ENCODE measurements around the gene SAMD14. TPM values are rescaled to one million over a fixed set of nuclear protein-coding genes. Genes with fewer than 3 reads are reported as not detected.

SAMD14 gene
- polyA plus RNA-seq, 2 donors: 0.37 to 0.44 TPM

DNA sequence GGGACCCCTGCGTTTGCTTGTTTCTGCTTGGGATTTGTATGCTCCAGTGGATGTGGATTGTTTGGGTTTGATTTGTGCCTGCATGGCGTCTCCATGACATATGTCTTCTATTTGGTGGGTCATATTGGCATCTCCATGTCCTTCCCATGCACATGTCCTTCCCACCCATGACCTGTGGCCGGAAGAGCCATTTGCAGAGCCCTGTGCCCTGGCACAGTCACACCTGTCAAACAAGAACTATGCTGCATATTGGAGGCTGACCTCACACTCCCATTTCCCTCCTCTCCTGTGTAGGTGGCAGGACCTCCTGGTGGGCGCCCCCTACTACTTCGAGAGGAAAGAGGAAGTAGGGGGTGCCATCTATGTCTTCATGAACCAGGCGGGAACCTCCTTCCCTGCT lies 58.3 kb downstream of the SAMD14 start:
- peaks cover 12 to 49% of the 10 kb centered on the region in 2 donors for H3K36me3 ChIP-seq (ENCODE audit: control insufficient read depth in 2 of 2, insufficient read depth in 2 of 2, low read length in 1 of 2)
- WGBS, 2 donors: 78 to 95% methylated on average over 4 to 6 of the region's 6 CpGs

DNA sequence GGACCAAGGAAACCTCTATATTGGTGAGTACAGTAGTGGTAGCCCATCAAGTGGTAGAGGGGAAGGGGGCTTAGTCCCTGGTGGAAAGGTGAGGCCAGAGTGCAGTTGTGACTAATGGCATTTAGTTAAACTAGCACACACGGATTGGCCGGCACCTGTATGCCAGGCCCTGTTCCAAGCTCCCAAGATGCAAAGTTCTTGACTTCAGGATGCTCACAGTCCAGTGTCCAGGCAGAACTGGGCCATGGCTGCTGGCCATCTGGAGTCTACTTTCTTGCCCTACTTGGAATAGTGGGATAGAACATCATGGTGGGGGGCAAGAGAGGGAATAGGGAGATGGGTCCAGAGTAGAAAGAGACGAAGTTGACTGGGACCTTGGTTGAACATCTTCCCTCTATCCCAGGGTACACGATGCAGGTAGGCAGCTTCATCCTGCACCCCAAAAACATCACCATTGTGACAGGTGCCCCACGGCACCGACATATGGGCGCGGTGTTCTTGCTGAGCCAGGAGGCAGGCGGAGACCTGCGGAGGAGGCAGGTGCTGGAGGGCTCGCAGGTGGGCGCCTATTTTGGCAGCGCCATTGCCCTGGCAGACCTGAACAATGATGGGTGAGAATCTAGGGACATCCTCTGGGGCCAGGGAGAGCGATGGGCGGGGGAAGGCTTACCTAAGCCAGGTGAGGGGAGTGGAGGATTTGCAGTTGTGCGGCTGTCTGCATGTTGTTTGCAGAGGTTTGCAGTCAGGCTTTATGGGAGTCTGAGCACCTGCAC lies 58.9 kb downstream of the SAMD14 start:
- peaks cover 0 to 8% of the 10 kb centered on the region in 2 donors for H3K9me3 ChIP-seq (ENCODE audit: control insufficient read depth in 2 of 2, insufficient read depth in 1 of 2, low read depth in 1 of 2, low read length in 1 of 2)
- WGBS, 2 donors: 72 to 78% methylated on average over 16 of the region's 16 CpGs
- H3K4me3 ChIP-seq (ENCODE audit: low read depth in 1 of 2, low read length in 2 of 2): no peak overlapping the region
- no peak overlapping the region for H3K27ac ChIP-seq (ENCODE audit: low read depth in 2 of 2, low read length in 1 of 2)
- H3K4me1 ChIP-seq (ENCODE audit: control insufficient read depth in 2 of 2, insufficient read depth in 2 of 2, low read length in 1 of 2): no peaks in the 10 kb centered on the region
- peaks cover 12 to 47% of the 10 kb centered on the region in 2 donors for H3K36me3 ChIP-seq (ENCODE audit: control insufficient read depth in 2 of 2, insufficient read depth in 2 of 2, low read length in 1 of 2)
- H3K27me3 ChIP-seq (ENCODE audit: control insufficient read depth in 1 of 2, insufficient read depth in 2 of 2, low read length in 2 of 2): no peaks in the 10 kb centered on the region

More for the DNA sequence above, 58.3 kb downstream of the SAMD14 start:
- Histone ChIP-seq H3K4me1 (ENCODE audit: control insufficient read depth in 2 of 2, insufficient read depth in 2 of 2, low read length in 1 of 2) (no peaks in the 10 kb centered on the region), H3K27ac (ENCODE audit: low read depth in 2 of 2, low read length in 1 of 2) (no peak overlapping the region), H3K27me3 (ENCODE audit: control insufficient read depth in 1 of 2, insufficient read depth in 2 of 2, low read length in 2 of 2) (no peaks in the 10 kb centered on the region), H3K4me3 (ENCODE audit: low read depth in 1 of 2, low read length in 2 of 2) (no peak overlapping the region), H3K9me3 (ENCODE audit: control insufficient read depth in 2 of 2, insufficient read depth in 1 of 2, low read depth in 1 of 2, low read length in 1 of 2) (peaks cover 0 to 8% of the 10 kb centered on the region in 2 donors)

- Histone ChIP-seq H3K27me3 (ENCODE audit: control insufficient read depth in 1 of 2, insufficient read depth in 2 of 2, low read length in 2 of 2) (no peaks in the 10 kb centered on the region), H3K27ac (ENCODE audit: low read depth in 2 of 2, low read length in 1 of 2) (no peak overlapping the region), H3K4me1 (ENCODE audit: control insufficient read depth in 2 of 2, insufficient read depth in 2 of 2, low read length in 1 of 2) (peaks cover 9 to 11% of the 10 kb centered on the region in 2 donors), H3K36me3 (ENCODE audit: control insufficient read depth in 2 of 2, insufficient read depth in 2 of 2, low read length in 1 of 2) (peaks cover 5 to 29% of the 10 kb centered on the region in 2 donors), H3K9me3 (ENCODE audit: control insufficient read depth in 2 of 2, insufficient read depth in 1 of 2, low read depth in 1 of 2, low read length in 1 of 2) (peaks cover 0 to 8% of the 10 kb centered on the region in 2 donors), H3K4me3 (ENCODE audit: low read depth in 1 of 2, low read length in 2 of 2) (no peak overlapping the region)
- 91 to 92% methylated on average over 13 of the region's 13 CpGs for WGBS, 2 donors
Measured at GRCh38 chr17:50067996-50068395, 62.0 kb downstream of the SAMD14 start.

- WGBS, 2 donors: 96 to 99% methylated on average over 2 of the region's 2 CpGs
- no peak overlapping the region for H3K4me3 ChIP-seq (ENCODE audit: low read depth in 1 of 2, low read length in 2 of 2)
- no peak overlapping the region for H3K27ac ChIP-seq (ENCODE audit: low read depth in 2 of 2, low read length in 1 of 2)
- peaks cover 5 to 27% of the 10 kb centered on the region in 2 donors for H3K36me3 ChIP-seq (ENCODE audit: control insufficient read depth in 2 of 2, insufficient read depth in 2 of 2, low read length in 1 of 2)
- H3K27me3 ChIP-seq (ENCODE audit: control insufficient read depth in 1 of 2, insufficient read depth in 2 of 2, low read length in 2 of 2): no peaks in the 10 kb centered on the region
- peaks cover 13 to 20% of the 10 kb centered on the region in 2 donors for H3K4me1 ChIP-seq (ENCODE audit: control insufficient read depth in 2 of 2, insufficient read depth in 2 of 2, low read length in 1 of 2)
- H3K9me3 ChIP-seq (ENCODE audit: control insufficient read depth in 2 of 2, insufficient read depth in 1 of 2, low read depth in 1 of 2, low read length in 1 of 2): peaks cover 0 to 8% of the 10 kb centered on the region in 2 donors
Measured at GRCh38 chr17:50066995-50067394, 63.0 kb downstream of the SAMD14 start.

GRCh38 chr17:50065056-50065455 lies 64.9 kb downstream of the SAMD14 start:
- no peaks in the 10 kb centered on the region for H3K9me3 ChIP-seq (ENCODE audit: control insufficient read depth in 2 of 2, insufficient read depth in 1 of 2, low read depth in 1 of 2, low read length in 1 of 2)
- no peak overlapping the region for H3K4me3 ChIP-seq (ENCODE audit: low read depth in 1 of 2, low read length in 2 of 2)
- peaks cover 5 to 11% of the 10 kb centered on the region in 2 donors for H3K36me3 ChIP-seq (ENCODE audit: control insufficient read depth in 2 of 2, insufficient read depth in 2 of 2, low read length in 1 of 2)
- H3K4me1 ChIP-seq (ENCODE audit: control insufficient read depth in 2 of 2, insufficient read depth in 2 of 2, low read length in 1 of 2): peaks cover 21 to 31% of the 10 kb centered on the region in 2 donors
- no peaks in the 10 kb centered on the region for H3K27me3 ChIP-seq (ENCODE audit: control insufficient read depth in 1 of 2, insufficient read depth in 2 of 2, low read length in 2 of 2)
- 31 to 50% methylated on average over 3 of the region's 3 CpGs for WGBS, 2 donors
- H3K27ac ChIP-seq (ENCODE audit: low read depth in 2 of 2, low read length in 1 of 2): peak overlapping the region; percentile 82 to 91

DNA sequence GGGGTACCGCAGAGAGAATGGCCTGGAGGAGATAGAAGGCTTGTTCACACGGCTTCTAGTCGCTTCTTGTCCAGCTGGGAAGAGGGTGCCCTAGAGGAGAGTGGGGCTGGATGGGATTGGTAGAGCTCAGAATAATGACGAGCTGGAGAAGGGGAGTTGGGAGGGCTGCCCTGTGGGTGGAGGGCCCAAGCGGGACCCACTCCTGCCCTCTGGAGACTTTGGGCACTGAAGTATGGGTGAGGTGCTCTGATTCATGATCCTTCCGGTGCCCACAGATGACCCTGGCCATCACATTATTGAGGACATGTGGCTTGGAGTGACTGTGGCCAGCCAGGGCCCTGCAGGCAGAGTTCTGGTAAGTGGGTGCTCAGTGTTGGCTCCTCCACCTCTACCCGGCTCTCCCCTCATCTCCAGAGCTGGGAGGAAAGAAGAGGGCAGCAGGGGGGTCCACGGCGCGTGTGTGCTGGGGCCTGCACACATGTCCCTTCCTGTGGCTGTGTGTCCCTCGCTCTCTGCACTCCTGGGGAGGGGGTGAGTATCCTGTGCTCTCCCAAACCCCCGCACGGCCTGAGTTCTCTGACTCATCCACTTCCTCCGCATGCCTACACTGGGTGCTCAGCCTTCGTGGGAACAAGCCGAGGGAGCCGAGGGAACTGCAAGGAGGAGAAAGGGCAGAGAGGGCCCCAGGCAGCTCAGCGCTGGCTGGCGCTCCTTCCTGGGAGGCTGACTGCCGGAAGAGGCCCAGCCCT lies 65.5 kb downstream of the SAMD14 start:
- Histone ChIP-seq H3K27me3 (ENCODE audit: control insufficient read depth in 1 of 2, insufficient read depth in 2 of 2, low read length in 2 of 2) (no peaks in the 10 kb centered on the region), H3K4me1 (ENCODE audit: control insufficient read depth in 2 of 2, insufficient read depth in 2 of 2, low read length in 1 of 2) (peaks cover 21 to 34% of the 10 kb centered on the region in 2 donors), H3K36me3 (ENCODE audit: control insufficient read depth in 2 of 2, insufficient read depth in 2 of 2, low read length in 1 of 2) (peaks cover 5 to 7% of the 10 kb centered on the region in 2 donors), H3K9me3 (ENCODE audit: control insufficient read depth in 2 of 2, insufficient read depth in 1 of 2, low read depth in 1 of 2, low read length in 1 of 2) (no peaks in the 10 kb centered on the region), H3K27ac (ENCODE audit: low read depth in 2 of 2, low read length in 1 of 2) (peak overlapping the region; percentile 82 to 91), H3K4me3 (ENCODE audit: low read depth in 1 of 2, low read length in 2 of 2) (no peak overlapping the region)
- WGBS, 2 donors: 38 to 66% methylated on average over 20 of the region's 20 CpGs

DNA sequence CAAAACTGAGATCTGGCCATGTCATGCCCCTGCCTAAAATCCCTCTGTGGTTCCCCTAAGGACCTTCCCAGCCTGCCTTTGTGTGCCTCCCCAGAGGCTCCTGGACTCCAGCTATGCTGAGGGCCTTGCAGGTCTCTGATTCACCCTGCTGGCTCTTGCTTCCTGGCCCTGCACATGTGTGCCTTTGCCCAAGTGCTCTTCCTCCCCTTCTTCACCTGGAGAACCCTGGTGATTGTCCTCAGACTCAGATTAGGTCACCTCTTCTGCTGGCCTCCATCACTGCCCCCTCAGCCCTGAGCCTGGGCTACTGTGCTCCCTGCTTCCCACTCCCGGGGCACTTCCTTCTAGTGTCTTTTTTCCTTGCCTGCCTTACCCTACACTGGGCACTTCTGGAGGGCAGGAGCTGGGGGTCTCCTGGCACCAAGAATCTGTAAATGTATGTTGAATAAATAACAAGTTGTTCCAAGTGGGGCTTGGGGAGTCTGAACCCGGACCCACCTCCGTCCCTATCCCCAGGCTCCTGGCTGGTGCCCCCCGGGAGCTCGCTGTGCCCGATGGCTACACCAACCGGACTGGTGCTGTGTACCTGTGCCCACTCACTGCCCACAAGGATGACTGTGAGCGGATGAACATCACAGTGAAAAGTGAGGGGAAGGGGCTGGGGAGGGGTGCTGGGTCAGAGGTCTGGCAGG lies 66.3 kb downstream of the SAMD14 start:
- Histone ChIP-seq H3K27me3 (ENCODE audit: control insufficient read depth in 1 of 2, insufficient read depth in 2 of 2, low read length in 2 of 2) (no peaks in the 10 kb centered on the region), H3K4me3 (ENCODE audit: low read depth in 1 of 2, low read length in 2 of 2) (no peak overlapping the region), H3K4me1 (ENCODE audit: control insufficient read depth in 2 of 2, insufficient read depth in 2 of 2, low read length in 1 of 2) (peaks cover 21 to 40% of the 10 kb centered on the region in 2 donors), H3K27ac (ENCODE audit: low read depth in 2 of 2, low read length in 1 of 2) (peak overlapping the region; percentile 82 to 91), H3K9me3 (ENCODE audit: control insufficient read depth in 2 of 2, insufficient read depth in 1 of 2, low read depth in 1 of 2, low read length in 1 of 2) (no peaks in the 10 kb centered on the region), H3K36me3 (ENCODE audit: control insufficient read depth in 2 of 2, insufficient read depth in 2 of 2, low read length in 1 of 2) (peaks cover 5 to 7% of the 10 kb centered on the region in 2 donors)
- 83 to 93% methylated on average over 8 of the region's 8 CpGs for WGBS, 2 donors

- Histone ChIP-seq H3K27me3 (ENCODE audit: control insufficient read depth in 1 of 2, insufficient read depth in 2 of 2, low read length in 2 of 2) (no peaks in the 10 kb centered on the region), H3K4me1 (ENCODE audit: control insufficient read depth in 2 of 2, insufficient read depth in 2 of 2, low read length in 1 of 2) (peaks cover 21 to 44% of the 10 kb centered on the region in 2 donors), H3K36me3 (ENCODE audit: control insufficient read depth in 2 of 2, insufficient read depth in 2 of 2, low read length in 1 of 2) (peaks cover 0 to 2% of the 10 kb centered on the region in 2 donors), H3K27ac (ENCODE audit: low read depth in 2 of 2, low read length in 1 of 2) (peak overlapping the region; percentile 88 to 91), H3K4me3 (ENCODE audit: low read depth in 1 of 2, low read length in 2 of 2) (peak overlapping the region in 1 of 2 donors; percentile 11), H3K9me3 (ENCODE audit: control insufficient read depth in 2 of 2, insufficient read depth in 1 of 2, low read depth in 1 of 2, low read length in 1 of 2) (no peaks in the 10 kb centered on the region)
- 38 to 53% methylated on average over 10 of the region's 10 CpGs for WGBS, 2 donors
Measured at GRCh38 chr17:50062293-50063243, 67.4 kb downstream of the SAMD14 start.

Data from esophagus (tissue), 2 donors.